ENCODE measurements around the gene CRNKL1. TPM values are rescaled to one million over a fixed set of nuclear protein-coding genes. Genes with fewer than 3 reads are reported as not detected.

Gene CRNKL1
- 18.3 and 22.4 TPM in 2 replicates for total RNA-seq

DNA sequence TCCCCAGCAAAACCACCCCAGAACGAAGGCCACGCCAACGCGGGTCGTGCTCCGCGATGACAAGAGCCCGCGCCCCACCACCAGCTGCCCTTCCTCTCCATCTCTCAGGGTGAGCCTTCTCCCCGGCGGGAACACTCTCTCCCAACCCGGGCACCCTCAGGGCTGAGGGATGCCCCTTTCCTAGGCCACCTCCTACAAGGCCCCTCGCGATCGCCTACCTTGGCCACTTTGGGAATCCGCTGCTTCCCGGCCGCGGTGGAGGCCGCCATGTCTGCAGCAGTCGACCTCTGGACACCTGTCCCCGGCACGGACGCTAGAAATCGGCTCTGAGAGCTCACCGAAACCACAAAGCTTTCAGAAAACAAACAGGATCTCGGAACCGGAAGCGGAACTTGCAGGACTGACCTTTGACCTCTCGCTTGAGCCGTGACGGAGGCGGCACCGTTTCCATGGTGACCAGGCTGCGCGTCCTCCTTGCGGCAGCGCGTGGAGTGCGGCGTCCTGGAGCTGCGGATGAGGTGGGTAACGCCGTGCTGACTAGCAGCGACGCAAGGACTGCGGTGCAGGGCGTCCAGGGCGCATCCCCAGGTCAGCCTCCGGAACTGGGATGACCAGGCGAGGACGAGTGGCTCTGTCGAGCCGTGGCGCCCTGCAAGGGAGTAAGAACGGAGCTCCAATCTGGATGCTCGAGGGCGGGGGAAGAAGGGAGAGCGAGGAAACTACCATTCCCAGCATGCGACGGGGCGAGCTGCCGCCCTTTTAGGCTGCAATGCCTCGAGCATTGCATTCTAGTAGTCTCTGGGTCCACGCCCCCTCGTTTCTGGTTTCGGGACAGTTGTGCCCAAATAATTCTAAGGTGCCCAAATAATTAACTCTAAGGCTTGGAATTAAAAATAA is at the start of gene CRNKL1, which contains the start of gene CFAP61:
Gene CRNKL1, minus strand, starts transcription at position 393 of the 897 bp plus-strand sequence. Its CDS starts 124 bp downstream, at position 269.
Gene CFAP61, plus strand, starts transcription at position 459 of the 897 bp plus-strand sequence. CDS start 4,122 bp downstream, outside the sequence.
- Histone ChIP-seq H3K27me3 (ENCODE audit: control insufficient read depth, insufficient read depth, low read length) (no peaks in the 10 kb centered on the region), H3K4me3 (ENCODE audit: low read depth, low read length) (peak within 1 kb of the TSS; percentile 81), H3K36me3 (ENCODE audit: control insufficient read depth, insufficient read depth, low read length) (peaks cover 1% of the 10 kb centered on the region)
- TF ChIP-seq, protein P1, sequence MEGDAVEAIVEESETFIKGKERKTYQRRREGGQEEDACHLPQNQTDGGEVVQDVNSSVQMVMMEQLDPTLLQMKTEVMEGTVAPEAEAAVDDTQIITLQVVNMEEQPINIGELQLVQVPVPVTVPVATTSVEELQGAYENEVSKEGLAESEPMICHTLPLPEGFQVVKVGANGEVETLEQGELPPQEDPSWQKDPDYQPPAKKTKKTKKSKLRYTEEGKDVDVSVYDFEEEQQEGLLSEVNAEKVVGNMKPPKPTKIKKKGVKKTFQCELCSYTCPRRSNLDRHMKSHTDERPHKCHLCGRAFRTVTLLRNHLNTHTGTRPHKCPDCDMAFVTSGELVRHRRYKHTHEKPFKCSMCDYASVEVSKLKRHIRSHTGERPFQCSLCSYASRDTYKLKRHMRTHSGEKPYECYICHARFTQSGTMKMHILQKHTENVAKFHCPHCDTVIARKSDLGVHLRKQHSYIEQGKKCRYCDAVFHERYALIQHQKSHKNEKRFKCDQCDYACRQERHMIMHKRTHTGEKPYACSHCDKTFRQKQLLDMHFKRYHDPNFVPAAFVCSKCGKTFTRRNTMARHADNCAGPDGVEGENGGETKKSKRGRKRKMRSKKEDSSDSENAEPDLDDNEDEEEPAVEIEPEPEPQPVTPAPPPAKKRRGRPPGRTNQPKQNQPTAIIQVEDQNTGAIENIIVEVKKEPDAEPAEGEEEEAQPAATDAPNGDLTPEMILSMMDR (IDR thresholded peaks at IDR 0.05; ENCODE audit: insufficient read depth, low read length, poor library complexity, severe bottlenecking), result no peak
- peak; percentile 85 for DNase-seq (ENCODE audit: low read depth)

DNA sequence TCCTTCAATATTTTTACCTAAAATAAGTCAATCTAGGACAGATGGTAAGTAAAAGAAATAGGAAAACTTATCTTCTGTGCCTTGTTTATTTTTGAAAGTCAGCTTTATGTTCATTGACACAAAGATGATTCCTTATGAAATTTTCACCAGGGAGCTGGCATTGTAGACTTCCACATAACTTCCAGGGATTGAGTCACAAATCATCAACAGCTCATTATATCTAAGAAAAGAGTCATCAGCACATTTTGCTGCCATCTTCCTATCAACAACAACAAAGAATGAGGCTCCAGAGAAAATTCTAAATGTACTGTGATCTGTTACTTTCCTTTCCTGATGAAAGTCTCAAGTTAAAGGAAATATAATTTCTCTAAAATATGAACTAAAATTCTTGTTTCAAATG is 48.6 kb upstream of the CRNKL1 start:
- Histone ChIP-seq H3K36me3 (ENCODE audit: control insufficient read depth, insufficient read depth, low read length) (no peaks in the 10 kb centered on the region), H3K4me3 (ENCODE audit: low read depth, low read length) (no peak overlapping the region), H3K27me3 (ENCODE audit: control insufficient read depth, insufficient read depth, low read length) (no peaks in the 10 kb centered on the region)
- TF ChIP-seq, protein P1 (IDR thresholded peaks at IDR 0.05; ENCODE audit: insufficient read depth, low read length, poor library complexity, severe bottlenecking), result no peak
- DNase-seq (ENCODE audit: low read depth), result no peak

DNA sequence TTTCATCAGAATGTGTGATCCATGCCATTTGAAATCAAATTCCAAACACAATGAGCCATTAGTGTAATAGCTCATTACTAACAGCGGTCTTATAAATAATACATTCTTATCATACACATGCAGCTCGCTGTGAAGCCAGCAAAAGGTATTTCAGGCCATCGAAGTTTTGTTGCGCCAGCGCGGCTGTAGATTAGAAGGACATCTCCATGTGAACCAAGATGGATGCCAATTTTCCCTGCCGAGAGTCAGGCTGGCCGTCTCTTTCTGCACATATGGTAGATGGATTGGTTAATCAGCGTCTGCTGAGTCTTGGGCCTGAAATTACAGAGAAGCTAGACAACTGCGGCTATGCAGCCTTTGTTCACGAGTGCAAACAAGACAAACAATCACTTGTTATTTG is 44.2 kb upstream of the CRNKL1 start:
- no peak for DNase-seq (ENCODE audit: low read depth)
- TF ChIP-seq, protein P1 (IDR thresholded peaks at IDR 0.05; ENCODE audit: insufficient read depth, low read length, poor library complexity, severe bottlenecking), result no peak
- H3K36me3 ChIP-seq (ENCODE audit: control insufficient read depth, insufficient read depth, low read length), result no peaks in the 10 kb centered on the region

DNA sequence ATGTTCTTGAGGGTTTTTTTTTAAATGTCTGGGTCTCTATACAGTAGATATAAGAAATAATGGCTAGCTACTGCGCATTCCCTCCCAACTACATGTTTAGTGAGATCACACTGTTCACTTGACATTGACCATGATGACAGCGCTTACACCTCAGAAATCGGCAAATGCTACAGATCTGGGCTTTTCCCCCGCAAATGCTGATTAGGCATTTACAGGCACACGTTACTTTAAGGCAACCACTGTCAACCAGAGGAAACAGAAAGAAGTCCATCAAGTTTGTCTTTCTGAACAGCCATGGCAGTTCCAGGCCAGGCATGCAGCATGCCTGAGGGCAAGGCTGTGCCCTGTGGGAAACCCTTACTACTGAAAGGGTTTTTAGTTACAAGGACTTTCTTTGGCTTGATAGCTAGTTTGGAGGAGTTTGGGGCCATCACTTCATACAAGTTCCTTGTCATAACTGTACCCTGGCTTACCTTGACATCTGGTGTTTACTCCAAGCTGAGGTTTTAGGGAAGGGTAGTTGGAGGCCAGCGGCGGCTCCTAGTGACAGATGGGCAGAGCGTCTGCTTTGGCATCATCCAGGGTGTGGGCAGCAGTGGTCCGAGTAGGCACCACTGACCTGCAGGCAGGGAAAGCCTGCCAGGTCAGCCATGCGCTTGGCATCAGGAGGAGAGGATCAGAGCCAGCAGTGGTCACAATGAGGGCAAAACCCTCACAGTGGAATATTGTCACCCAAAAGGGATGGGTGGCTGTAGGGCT is 43.0 kb upstream of the CRNKL1 start:
- Histone ChIP-seq H3K4me3 (ENCODE audit: low read depth, low read length) (no peak overlapping the region), H3K27me3 (ENCODE audit: control insufficient read depth, insufficient read depth, low read length) (no peaks in the 10 kb centered on the region), H3K36me3 (ENCODE audit: control insufficient read depth, insufficient read depth, low read length) (no peaks in the 10 kb centered on the region)
- TF ChIP-seq, protein P1 (IDR thresholded peaks at IDR 0.05; ENCODE audit: insufficient read depth, low read length, poor library complexity, severe bottlenecking), result no peak
- no peak for DNase-seq (ENCODE audit: low read depth)

More for the DNA sequence above, 44.2 kb upstream of the CRNKL1 start:
- no peak overlapping the region for H3K4me3 ChIP-seq (ENCODE audit: low read depth, low read length)
- no peaks in the 10 kb centered on the region for H3K27me3 ChIP-seq (ENCODE audit: control insufficient read depth, insufficient read depth, low read length)

DNA sequence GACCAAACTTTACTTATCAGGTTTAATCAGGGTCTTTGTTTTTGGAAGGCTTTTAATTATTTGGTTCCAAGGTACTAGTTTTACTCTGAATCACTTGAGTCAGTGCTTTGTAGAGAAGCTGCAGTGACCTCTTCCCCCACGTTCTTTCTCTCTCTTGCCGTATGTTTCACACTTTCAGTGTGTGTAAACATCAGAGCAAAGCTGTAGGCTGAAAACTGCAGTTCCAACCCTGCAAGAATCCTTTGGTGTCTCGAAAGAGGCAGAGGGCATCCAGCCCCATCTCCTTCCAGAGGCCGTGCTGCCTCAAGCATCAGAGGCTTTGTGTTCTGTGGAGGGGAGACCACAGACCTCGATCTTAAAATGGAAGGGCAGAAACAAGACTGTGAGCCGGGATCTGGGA is 42.1 kb upstream of the CRNKL1 start:
- no peak for DNase-seq (ENCODE audit: low read depth)
- TF ChIP-seq, protein P1 (IDR thresholded peaks at IDR 0.05; ENCODE audit: insufficient read depth, low read length, poor library complexity, severe bottlenecking), result no peak
- Histone ChIP-seq H3K36me3 (ENCODE audit: control insufficient read depth, insufficient read depth, low read length) (no peaks in the 10 kb centered on the region), H3K4me3 (ENCODE audit: low read depth, low read length) (no peak overlapping the region), H3K27me3 (ENCODE audit: control insufficient read depth, insufficient read depth, low read length) (no peaks in the 10 kb centered on the region)
